RWPE2 (cell line): ENCODE results near the gene TMEM167B.

Source experiments
- ATAC-seq: fragments of 200-7000 bp; cut with Tn5 transposase; 3 replicates; pipeline ENCODE4 v1.9.1; 2021; ENCODE audit warnings: low read depth
- DNase-seq: peaks from one replicate; pipeline ENCODE4 v3.0.0-alpha.2; 2020; ENCODE audit warnings: low spot score
- H3K27ac ChIP-seq: fragments of 450-650 bp; 2 replicates; pipeline ENCODE4 v1.5.1; 2017; ENCODE audit warnings: mild to moderate bottlenecking; ENCODE audit not compliant: poor library complexity, severe bottlenecking
- H3K27me3 ChIP-seq: fragments of 250-450 bp; sonication (Bioruptor Pico); 2 replicates; pipeline ENCODE4 v1.5.1; 2021; ENCODE audit warnings: mild to moderate bottlenecking, moderate library complexity; ENCODE audit not compliant: insufficient read depth, poor library complexity, severe bottlenecking
- H3K36me3 ChIP-seq: fragments of 250-450 bp; sonication (Bioruptor Pico); 2 replicates; pipeline ENCODE4 v1.5.1; 2020; ENCODE audit warnings: low read depth, mild to moderate bottlenecking, moderate library complexity
- H3K4me1 ChIP-seq: fragments of 250-450 bp; sonication (Bioruptor Pico); 2 replicates; pipeline ENCODE4 v1.5.1; 2021; ENCODE audit warnings: mild to moderate bottlenecking, moderate library complexity; ENCODE audit not compliant: insufficient read depth, poor library complexity, severe bottlenecking
- H3K4me3 ChIP-seq: fragments of 250-450 bp; sonication (Bioruptor Pico); 2 replicates; pipeline ENCODE4 v1.5.1; 2021; ENCODE audit warnings: mild to moderate bottlenecking, moderate library complexity; ENCODE audit not compliant: severe bottlenecking
- H3K9me3 ChIP-seq: fragments of 250-450 bp; sonication (Bioruptor Pico); 2 replicates; pipeline ENCODE4 v1.5.1; 2021; ENCODE audit warnings: mild to moderate bottlenecking, moderate library complexity; ENCODE audit not compliant: severe bottlenecking
- CTCF ChIP-seq: fragments of 450-650 bp; IDR thresholded peaks from one replicate; pipeline ENCODE4 v1.5.1; 2017; ENCODE audit warnings: mild to moderate bottlenecking, moderate library complexity; ENCODE audit not compliant: poor library complexity, severe bottlenecking

The TMEM167B gene

DNA sequence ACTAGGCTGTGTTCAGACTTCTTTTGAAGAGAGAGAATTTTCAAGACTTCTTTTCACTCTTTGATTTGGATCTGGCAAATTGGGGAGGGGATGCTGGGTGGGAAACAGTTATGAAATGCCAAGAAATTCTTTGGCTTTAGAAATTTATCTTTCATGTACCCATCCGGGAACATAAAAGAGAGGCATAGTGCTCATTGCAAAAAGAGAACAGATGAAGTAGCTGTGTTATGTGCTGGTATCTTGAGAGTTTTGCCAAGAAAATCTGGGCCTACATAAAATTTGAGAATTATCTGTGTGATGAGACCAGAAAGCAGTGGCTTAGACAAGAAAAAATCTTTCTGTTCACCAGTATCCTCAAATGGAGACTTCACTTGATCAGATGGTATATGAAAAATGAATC, 4.3 kb downstream of the TMEM167B start:
- Histone ChIP-seq H3K27ac (no peak overlapping the region), H3K9me3 (no peaks in the 10 kb centered on the region), H3K4me3 (no peak overlapping the region), H3K4me1 (peaks cover 9% of the 10 kb centered on the region), H3K36me3 (peaks cover 42% of the 10 kb centered on the region), H3K27me3 (no peaks in the 10 kb centered on the region)
- TF ChIP-seq CTCF, result no peak
- no peak for DNase-seq
- no peak for ATAC-seq

DNA sequence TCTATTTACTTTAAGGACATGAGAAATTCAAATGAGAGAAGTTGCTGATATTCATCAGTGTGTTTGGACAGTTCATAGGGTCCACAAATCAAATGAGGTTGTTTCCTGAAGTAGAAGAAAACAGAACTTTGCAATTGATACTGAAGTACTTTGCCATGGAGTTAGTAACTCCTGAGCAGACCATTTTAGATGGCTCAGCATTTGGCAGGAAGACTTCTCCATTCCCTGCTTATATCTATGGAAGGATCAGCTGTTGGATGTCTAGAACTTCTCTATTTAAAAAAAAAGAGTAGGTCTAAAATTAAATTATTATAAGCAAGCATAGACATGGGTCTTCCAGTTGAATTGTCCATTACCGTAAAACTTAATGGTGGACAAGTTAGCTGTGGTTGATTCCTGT, 5.1 kb downstream of the TMEM167B start:
- Histone ChIP-seq H3K9me3 (no peaks in the 10 kb centered on the region), H3K4me1 (peaks cover 9% of the 10 kb centered on the region), H3K27me3 (no peaks in the 10 kb centered on the region), H3K36me3 (peaks cover 42% of the 10 kb centered on the region), H3K4me3 (no peak overlapping the region), H3K27ac (no peak overlapping the region)
- ATAC-seq (no peak), DNase-seq (no peak)
- no peak for TF ChIP-seq CTCF

- no peak for TF ChIP-seq CTCF
- Histone ChIP-seq H3K36me3 (peaks cover 42% of the 10 kb centered on the region), H3K27ac (no peak overlapping the region), H3K4me1 (peaks cover 9% of the 10 kb centered on the region), H3K27me3 (no peaks in the 10 kb centered on the region), H3K9me3 (no peaks in the 10 kb centered on the region), H3K4me3 (no peak overlapping the region)
- ATAC-seq (no peak), DNase-seq (no peak)
Observed at GRCh38 chr1:109096120-109096519, 5.6 kb downstream of the TMEM167B start.

GRCh38 chr1:109099938-109100773, 9.6 kb downstream of the TMEM167B start:
- peaks cover 24% of the 10 kb centered on the region for H3K36me3 ChIP-seq
- H3K27ac ChIP-seq, result peak overlapping the region; percentile 65
- H3K4me3 ChIP-seq, result peak overlapping the region; percentile 96
- no peaks in the 10 kb centered on the region for H3K27me3 ChIP-seq
- H3K4me1 ChIP-seq, result peaks cover 2% of the 10 kb centered on the region
- DNase-seq (peak; percentile 95), ATAC-seq (peak; percentile 94)
- TF ChIP-seq CTCF, result peak; percentile 96
- no peaks in the 10 kb centered on the region for H3K9me3 ChIP-seq
